ENCODE measurements around the gene ADAM22. TPM values are rescaled to one million over a fixed set of nuclear protein-coding genes. Genes with fewer than 3 reads are reported as not detected.

ADAM22 gene
- total and polyA plus RNA-seq, 9 donors = 1.0 to 18.0 (median 5.5) TPM

- Histone ChIP-seq H3K4me3 (no peak overlapping the region), H3K27ac (no peak overlapping the region), H3K9me3 (no peaks in the 10 kb centered on the region), H3K4me1 (ENCODE audit: insufficient read depth) (no peaks in the 10 kb centered on the region), H3K27me3 (no peaks in the 10 kb centered on the region), H3K36me3 (no peaks in the 10 kb centered on the region)
- WGBS, 3 donors = 68 to 80% (median 70%) methylated on average over 3 of the region's 3 CpGs
- DNase-seq = no peak
- intact Hi-C loops (cut with DNase I) = no loop called here
- TF ChIP-seq EP300 (IDR thresholded peaks at IDR 0.05) = no peak
- TF ChIP-seq CTCF (IDR thresholded peaks at IDR 0.05) = no peak
- TF ChIP-seq POLR2A (IDR thresholded peaks at IDR 0.05) = no peak
These were observed 50.0 kb downstream of the ADAM22 start for GRCh38 chr7:87984088-87984487.

GRCh38 chr7:87993269-87993668 is 59.2 kb downstream of the ADAM22 start:
- Histone ChIP-seq H3K36me3 (no peaks in the 10 kb centered on the region), H3K27me3 (no peaks in the 10 kb centered on the region), H3K27ac (no peak overlapping the region), H3K9me3 (no peaks in the 10 kb centered on the region), H3K4me1 (ENCODE audit: insufficient read depth) (no peaks in the 10 kb centered on the region), H3K4me3 (no peak overlapping the region)
- no peak for DNase-seq
- TF ChIP-seq POLR2A (IDR thresholded peaks at IDR 0.05) (no peak), CTCF (IDR thresholded peaks at IDR 0.05) (no peak), EP300 (IDR thresholded peaks at IDR 0.05) (no peak)
- intact Hi-C loops (cut with DNase I) = no loop called here

- no peaks in the 10 kb centered on the region for H3K9me3 ChIP-seq
- WGBS, 3 donors = 41 to 63% (median 62%) methylated on average over 1 of the region's 1 CpG
- DNase-seq = no peak
- intact Hi-C loops (cut with DNase I) = no loop called here
- H3K4me3 ChIP-seq = no peak overlapping the region
- H3K27ac ChIP-seq = no peak overlapping the region
- H3K27me3 ChIP-seq = no peaks in the 10 kb centered on the region
- H3K36me3 ChIP-seq = no peaks in the 10 kb centered on the region
- TF ChIP-seq POLR2A (IDR thresholded peaks at IDR 0.05) (no peak), EP300 (IDR thresholded peaks at IDR 0.05) (no peak)
- H3K4me1 ChIP-seq (ENCODE audit: insufficient read depth) = no peaks in the 10 kb centered on the region
These were observed 65.2 kb downstream of the ADAM22 start for GRCh38 chr7:87999261-87999660.

- Histone ChIP-seq H3K27me3 (peaks cover 3% of the 10 kb centered on the region), H3K36me3 (no peaks in the 10 kb centered on the region), H3K27ac (no peak overlapping the region), H3K9me3 (no peaks in the 10 kb centered on the region), H3K4me1 (ENCODE audit: insufficient read depth) (no peaks in the 10 kb centered on the region), H3K4me3 (no peak overlapping the region)
- intact Hi-C loops (cut with DNase I) = no loop called here
- 89 to 95% (median 94%) methylated on average over 6 of the region's 6 CpGs for WGBS, 3 donors
- no peak for TF ChIP-seq POLR2A (IDR thresholded peaks at IDR 0.05)
- TF ChIP-seq CTCF (IDR thresholded peaks at IDR 0.05) = no peak
- no peak for TF ChIP-seq EP300 (IDR thresholded peaks at IDR 0.05)
- DNase-seq = no peak
These were observed 67.9 kb downstream of the ADAM22 start for GRCh38 chr7:88001744-88002530.

- no peak overlapping the region for H3K27ac ChIP-seq
- no peak for DNase-seq
- intact Hi-C loops (cut with DNase I) = no loop called here
These were observed 68.6 kb downstream of the ADAM22 start for GRCh38 chr7:88002617-88003016.

More at GRCh38 chr7:88002617-88003016, 68.6 kb downstream of the ADAM22 start:
- Histone ChIP-seq H3K36me3 (no peaks in the 10 kb centered on the region), H3K27me3 (peaks cover 3% of the 10 kb centered on the region), H3K4me3 (no peak overlapping the region), H3K9me3 (no peaks in the 10 kb centered on the region), H3K4me1 (ENCODE audit: insufficient read depth) (no peaks in the 10 kb centered on the region)
- no peak for TF ChIP-seq EP300 (IDR thresholded peaks at IDR 0.05)
- no peak for TF ChIP-seq POLR2A (IDR thresholded peaks at IDR 0.05)
- TF ChIP-seq CTCF (IDR thresholded peaks at IDR 0.05) = no peak

Data from ovary (tissue), 9 donors.